Neural cell (in vitro differentiated cells): ENCODE measurements around the gene TGFBR2. TPM values are rescaled to one million over a fixed set of nuclear protein-coding genes. Genes with fewer than 3 reads are reported as not detected.

Source experiments
- H2AFZ ChIP-seq: fragments of 200-600, 300-800 bp; sonication (generic), shearing (Covaris generic); 2 replicates; pipeline ENCODE4 v1.6.0; 2014; ENCODE audit warnings: low read depth, mild to moderate bottlenecking, antibody characterized with exemption, low read length, moderate library complexity
- H3F3A ChIP-seq: fragments of 200-600 bp; shearing (Covaris generic); 2 replicates; pipeline ENCODE4 v1.6.1; 2016; ENCODE audit warnings: mild to moderate bottlenecking, moderate library complexity, mixed read lengths, antibody characterized with exemption, low read length; ENCODE audit not compliant: insufficient read depth, poor library complexity, severe bottlenecking
- H3K27ac ChIP-seq: fragments of 200-600, 300-800 bp; sonication (generic), shearing (Covaris generic); 2 replicates; pipeline ENCODE4 v1.5.1; 2014; ENCODE audit warnings: mild to moderate bottlenecking, low read length, moderate library complexity
- H3K27me3 ChIP-seq: fragments of 300-800, 200-600 bp; sonication (generic), shearing (Covaris generic); 2 replicates; pipeline ENCODE4 v1.6.0; 2014; ENCODE audit warnings: mild to moderate bottlenecking, low read depth, low read length, moderate library complexity; ENCODE audit not compliant: insufficient read depth
- H3K36me3 ChIP-seq: fragments of 300-800, 200-600 bp; sonication (generic), shearing (Covaris generic); 2 replicates; pipeline ENCODE4 v1.5.1; 2014; ENCODE audit warnings: mild to moderate bottlenecking, antibody characterized with exemption, low read length, moderate library complexity; ENCODE audit not compliant: insufficient read depth
- H3K4me2 ChIP-seq: fragments of 300-800, 200-600 bp; sonication (generic), shearing (Covaris generic); 2 replicates; pipeline ENCODE4 v1.6.0; 2014; ENCODE audit warnings: mild to moderate bottlenecking, low read length
- H3K4me3 ChIP-seq: fragments of 300-800, 200-600 bp; sonication (generic), shearing (Covaris generic); 2 replicates; pipeline ENCODE4 v1.5.1; 2014; ENCODE audit warnings: mild to moderate bottlenecking, low read length, moderate library complexity
- H3K79me2 ChIP-seq: fragments of 200-600 bp; shearing (Covaris generic); replicated peaks from 2 replicates; pipeline ENCODE4 v1.6.0; 2014; ENCODE audit warnings: mild to moderate bottlenecking, low read length, moderate library complexity; ENCODE audit not compliant: insufficient read depth
- H3K9ac ChIP-seq: fragments of 300-800, 200-600 bp; sonication (generic), shearing (Covaris generic); 2 replicates; pipeline ENCODE4 v1.6.1; 2016; ENCODE audit warnings: mild to moderate bottlenecking, low read length, mixed read lengths
- H3K9me2 ChIP-seq: fragments of 200-600 bp; shearing (Covaris generic); 2 replicates; pipeline ENCODE4 v1.6.1; 2016; ENCODE audit warnings: mild to moderate bottlenecking, low read length, mixed read lengths; ENCODE audit not compliant: insufficient read depth
- H3K9me3 ChIP-seq: fragments of 200-600, 300-800 bp; sonication (generic), shearing (Covaris generic); 2 replicates; pipeline ENCODE4 v1.6.1; 2016; ENCODE audit warnings: mild to moderate bottlenecking, mixed run types, low read length, moderate library complexity, mixed read lengths
- H4K20me1 ChIP-seq: fragments of 200-600 bp; shearing (Covaris generic); 2 replicates; pipeline ENCODE4 v1.6.1; 2016; ENCODE audit warnings: mild to moderate bottlenecking, mixed run types; ENCODE audit not compliant: insufficient read depth
- CTCF ChIP-seq: fragments of 450-650 bp; IDR thresholded peaks from 2 replicates; pipeline ENCODE4 v1.5.1; 2014; ENCODE audit warnings: antibody characterized with exemption, mild to moderate bottlenecking, moderate library complexity; ENCODE audit not compliant: poor library complexity, severe bottlenecking
- EP300 ChIP-seq: fragments of 450-650 bp; conservative IDR thresholded peaks from 2 replicates; pipeline ENCODE4 v1.6.1; 2014; ENCODE audit warnings: antibody characterized with exemption, mild to moderate bottlenecking, moderate library complexity; ENCODE audit not compliant: poor library complexity, severe bottlenecking
- EZH2 ChIP-seq: fragments of 200-600, 300-800 bp; shearing (Covaris generic), sonication (generic); IDR thresholded peaks from 2 replicates; pipeline ENCODE4 v1.6.1; 2014; ENCODE audit warnings: antibody characterized with exemption, low read length, borderline replicate concordance, mild to moderate bottlenecking; ENCODE audit not compliant: insufficient read depth, poor library complexity, severe bottlenecking
- MXI1 ChIP-seq: fragments of 450-650 bp; conservative IDR thresholded peaks from 2 replicates; pipeline ENCODE4 v1.6.1; 2014; ENCODE audit warnings: antibody characterized with exemption, mild to moderate bottlenecking; ENCODE audit not compliant: poor library complexity, severe bottlenecking
- POLR2AphosphoS5 ChIP-seq: IDR thresholded peaks from 2 replicates; pipeline ENCODE4 v1.6.1; 2012
- RAD21 ChIP-seq: fragments of 450-650 bp; conservative IDR thresholded peaks from 2 replicates; pipeline ENCODE4 v1.6.1; 2014; ENCODE audit warnings: antibody characterized with exemption, mild to moderate bottlenecking, moderate library complexity
- REST ChIP-seq: IDR thresholded peaks from 2 replicates; pipeline ENCODE4 v1.6.1; 2012; ENCODE audit warnings: borderline replicate concordance
- SMC3 ChIP-seq: fragments of 450-650 bp; conservative IDR thresholded peaks from 2 replicates; pipeline ENCODE4 v1.6.1; 2014; ENCODE audit warnings: antibody characterized with exemption, mild to moderate bottlenecking, moderate library complexity; ENCODE audit not compliant: poor library complexity
- TAF1 ChIP-seq: IDR thresholded peaks from 2 replicates; pipeline ENCODE4 v1.6.1; 2012; ENCODE audit warnings: low read depth
- polyA plus RNA-seq: library from polyadenylated mRNA; depleted of rRNA; stranded (reverse); fragments of >200 nt; gene quantifications from 2 replicates; pipeline ENCODE4 v1.2.3, GENCODE V29; 2014

The TGFBR2 gene
- polyA plus RNA-seq, 1 donor from 2014 or later: not detected

GRCh38 chr3:30618526-30618925 is 12.1 kb downstream of the TGFBR2 start:
- Histone ChIP-seq H3K4me2 (no peak overlapping the region), H3F3A (no peaks in the 10 kb centered on the region), H3K36me3 (no peaks in the 10 kb centered on the region), H3K4me3 (no peak overlapping the region), H2AFZ (no peak overlapping the region), H3K9me3 (no peaks in the 10 kb centered on the region), H3K27me3 (no peaks in the 10 kb centered on the region), H3K79me2 (no peaks in the 10 kb centered on the region), H3K9me2 (no peaks in the 10 kb centered on the region), H3K27ac (no peak overlapping the region), H4K20me1 (no peaks in the 10 kb centered on the region), H3K9ac (no peak overlapping the region)
- TF ChIP-seq RAD21 (no peak), EZH2 (no peak), TAF1 (no peak)

- Histone ChIP-seq H2AFZ (no peak overlapping the region), H3K27ac (no peak overlapping the region), H3K27me3 (no peaks in the 10 kb centered on the region), H3K9me3 (no peaks in the 10 kb centered on the region), H3K9ac (no peak overlapping the region), H3K9me2 (no peaks in the 10 kb centered on the region), H3K36me3 (no peaks in the 10 kb centered on the region), H3K79me2 (no peaks in the 10 kb centered on the region), H4K20me1 (no peaks in the 10 kb centered on the region), H3K4me3 (no peak overlapping the region), H3F3A (no peaks in the 10 kb centered on the region), H3K4me2 (no peak overlapping the region)
- TF ChIP-seq EP300 (no peak), TAF1 (no peak), MXI1 (no peak), CTCF (no peak), POLR2AphosphoS5 (no peak), RAD21 (no peak), EZH2 (no peak), SMC3 (no peak), REST (no peak)
These were observed 12.9 kb downstream of the TGFBR2 start for GRCh38 chr3:30619318-30619717.
